NCI-H1930 (cell line): ENCODE results near the gene UBALD1.

Source experiments
- DNase-seq, 2 experiments: peaks; one replicate each; lab custom pipeline; 2025; lab: John Stamatoyannopoulos, UW

The UBALD1 gene

GRCh38 chr16:4616047-4616811, 1.5 kb upstream of the UBALD1 start:
- DNase-seq = peak; percentile 100

- no peak for DNase-seq
Observed at GRCh38 chr16:4615384-4616046, 827 bp upstream of the UBALD1 start.

GRCh38 chr16:4613636-4614570, 785 bp downstream of the UBALD1 start:
- no peak for DNase-seq

- no peak for DNase-seq
Observed at GRCh38 chr16:4612977-4613635, 1.6 kb downstream of the UBALD1 start.

GRCh38 chr16:4612474-4612931, 2.2 kb downstream of the UBALD1 start:
- no peak for DNase-seq

GRCh38 chr16:4611337-4612021, 3.2 kb downstream of the UBALD1 start:
- DNase-seq = no peak

- DNase-seq = no peak
Observed at GRCh38 chr16:4610011-4611005, 4.4 kb downstream of the UBALD1 start.

- DNase-seq = no peak
Observed at GRCh38 chr16:4609200-4610010, 5.3 kb downstream of the UBALD1 start.

GRCh38 chr16:4608704-4608980, 6.0 kb downstream of the UBALD1 start:
- DNase-seq = no peak

- no peak for DNase-seq
Observed at GRCh38 chr16:4607841-4608703, 6.6 kb downstream of the UBALD1 start.

- DNase-seq = no peak
Observed at GRCh38 chr16:4606354-4606753, 8.3 kb downstream of the UBALD1 start.

- no peak for DNase-seq
Observed at GRCh38 chr16:4604401-4604800, 10.3 kb downstream of the UBALD1 start.

GRCh38 chr16:4603624-4604170, 11.0 kb downstream of the UBALD1 start:
- no peak for DNase-seq

GRCh38 chr16:4602331-4602730, 12.4 kb downstream of the UBALD1 start:
- no peak for DNase-seq

- DNase-seq = no peak
Observed at GRCh38 chr16:4601864-4602186, 12.9 kb downstream of the UBALD1 start.

- DNase-seq = no peak
Observed at GRCh38 chr16:4601036-4601863, 13.4 kb downstream of the UBALD1 start.

- no peak for DNase-seq
Observed at GRCh38 chr16:4599545-4599944, 15.1 kb downstream of the UBALD1 start.
